ENCODE data around the gene PARD3.
"Not testable (repeated sequence)": the region's sequence is repeated elsewhere in the genome, so short reads cannot be mapped to it uniquely, and the experiment has no call there.

PARD3 gene

GRCh38 chr10:34406463-34407323, 408.4 kb downstream of the PARD3 start:
- DNase-seq: no peak

GRCh38 chr10:34405611-34406462, 409.3 kb downstream of the PARD3 start:
- DNase-seq: no peak

- no peak for DNase-seq
These were observed 411.6 kb downstream of the PARD3 start for GRCh38 chr10:34403512-34403911.

- DNase-seq: no peak
These were observed 415.0 kb downstream of the PARD3 start for GRCh38 chr10:34400075-34400474.

GRCh38 chr10:34399013-34399412, 416.1 kb downstream of the PARD3 start:
- no peak for DNase-seq

- DNase-seq: no peak
These were observed 417.8 kb downstream of the PARD3 start for GRCh38 chr10:34397324-34397723.

- no peak for DNase-seq
These were observed 418.4 kb downstream of the PARD3 start for GRCh38 chr10:34396663-34397062.

- no peak for DNase-seq
These were observed 422.4 kb downstream of the PARD3 start for GRCh38 chr10:34392641-34393170.

GRCh38 chr10:34391168-34391567, 423.9 kb downstream of the PARD3 start:
- not testable (repeated sequence) for DNase-seq

GRCh38 chr10:34389801-34390200, 425.3 kb downstream of the PARD3 start:
- no peak for DNase-seq

GRCh38 chr10:34386921-34387320, 428.2 kb downstream of the PARD3 start:
- no peak for DNase-seq

- no peak for DNase-seq
These were observed 430.7 kb downstream of the PARD3 start for GRCh38 chr10:34384372-34384771.

GRCh38 chr10:34382626-34383025, 432.5 kb downstream of the PARD3 start:
- no peak for DNase-seq

GRCh38 chr10:34380856-34381255, 434.2 kb downstream of the PARD3 start:
- no peak for DNase-seq

- no peak for DNase-seq
These were observed 436.8 kb downstream of the PARD3 start for GRCh38 chr10:34378297-34378696.

GRCh38 chr10:34377833-34378232, 437.3 kb downstream of the PARD3 start:
- no peak for DNase-seq

- no peak for DNase-seq
These were observed 440.6 kb downstream of the PARD3 start for GRCh38 chr10:34374356-34375045.

GRCh38 chr10:34373211-34373610, 441.9 kb downstream of the PARD3 start:
- no peak for DNase-seq

GRCh38 chr10:34372509-34372908, 442.6 kb downstream of the PARD3 start:
- no peak for DNase-seq

- no peak for DNase-seq
These were observed 445.0 kb downstream of the PARD3 start for GRCh38 chr10:34370126-34370525.

- no peak for DNase-seq
These were observed 446.0 kb downstream of the PARD3 start for GRCh38 chr10:34369120-34369519.

GRCh38 chr10:34364253-34365037, 450.7 kb downstream of the PARD3 start:
- DNase-seq: no peak
